Measurements from ENCODE around the gene ZNF346. TPM values are rescaled to one million over a fixed set of nuclear protein-coding genes. Genes with fewer than 3 reads are reported as not detected.

ZNF346 gene
- total and polyA plus RNA-seq, 10 donors, result 5.9 to 36.3 (median 25.6) TPM

- Histone ChIP-seq H3K4me3 (no peak overlapping the region), H3K27me3 (replicated peaks in 1 of 7) (no peaks in the 10 kb centered on the region), H3K9me3 (no peaks in the 10 kb centered on the region), H3K27ac (no peak overlapping the region), H3K4me1 (peaks cover 0 to 29% (median 14%) of the 10 kb centered on the region in 6 donors), H3K36me3 (no peaks in the 10 kb centered on the region)
- intact Hi-C loops (cut with DNase I; ENCODE audit: low total_unique reads), result no loop called here
- WGBS, 5 donors, result 83 to 97% (median 85%) methylated on average over 1 of the region's 1 CpG
- TF ChIP-seq POLR2AphosphoS5 (IDR thresholded peaks at IDR 0.05) (no peak), CTCF (IDR thresholded peaks at IDR 0.05 in 8 of 11, conservative IDR thresholded peaks at IDR 0.05 in 3 of 11) (no peak), POLR2A (IDR thresholded peaks at IDR 0.05) (no peak)
- DNase-seq, result peak; percentile 7
Observed at GRCh38 chr5:177126771-177127170, 104.3 kb downstream of the ZNF346 start.

GRCh38 chr5:177128551-177128981, 106.1 kb downstream of the ZNF346 start:
- Histone ChIP-seq H3K27me3 (replicated peaks in 1 of 7) (no peaks in the 10 kb centered on the region), H3K27ac (peak overlapping the region in 6 of 8 donors; percentile 16 to 67 (median 54)), H3K4me1 (peaks cover 0 to 39% (median 27%) of the 10 kb centered on the region in 6 donors), H3K9me3 (no peaks in the 10 kb centered on the region), H3K36me3 (no peaks in the 10 kb centered on the region), H3K4me3 (no peak overlapping the region)
- 45 to 62% (median 51%) methylated on average over 4 of the region's 4 CpGs for WGBS, 5 donors
- no peak for TF ChIP-seq POLR2AphosphoS5 (IDR thresholded peaks at IDR 0.05)
- no peak for TF ChIP-seq POLR2A (IDR thresholded peaks at IDR 0.05)
- TF ChIP-seq CTCF (IDR thresholded peaks at IDR 0.05 in 8 of 11, conservative IDR thresholded peaks at IDR 0.05 in 3 of 11), result no peak
- intact Hi-C loops (cut with DNase I; ENCODE audit: low total_unique reads), result no loop called here
- DNase-seq, result peak; percentile 62

GRCh38 chr5:177130211-177131018, 107.9 kb downstream of the ZNF346 start:
- Histone ChIP-seq H3K9me3 (no peaks in the 10 kb centered on the region), H3K27me3 (replicated peaks in 1 of 7) (no peaks in the 10 kb centered on the region), H3K36me3 (peaks cover 0 to 6% (median 2%) of the 10 kb centered on the region in 6 donors), H3K4me3 (no peak overlapping the region), H3K27ac (peak overlapping the region in 2 of 8 donors; percentile 46 to 95), H3K4me1 (peaks cover 8 to 42% (median 37%) of the 10 kb centered on the region in 6 donors)
- TF ChIP-seq POLR2A (IDR thresholded peaks at IDR 0.05) (no peak), POLR2AphosphoS5 (IDR thresholded peaks at IDR 0.05) (no peak), CTCF (IDR thresholded peaks at IDR 0.05 in 8 of 11, conservative IDR thresholded peaks at IDR 0.05 in 3 of 11) (no peak)
- DNase-seq, result peak; percentile 51
- intact Hi-C loops (cut with DNase I; ENCODE audit: low total_unique reads), result no loop called here
- WGBS, 5 donors, result 85 to 93% (median 87%) methylated on average over 5 of the region's 5 CpGs

Other genes with a start within 250 kb of the ZNF346 start
- gene UNC5A, start 212.1 kb upstream of the ZNF346 start, total RNA-seq, result not detected
- under 1 TPM in 2 of 3 donors, not detected in 1; 0.03 to 0.06 TPM for gene UNC5A, start 212.1 kb upstream of the ZNF346 start, polyA plus RNA-seq
- 100 to 1,000 TPM in 6 of 7 donors, 10 to 100 TPM in 1; 72.8 to 369 (median 170) TPM for gene HK3, start 123.3 kb upstream of the ZNF346 start, total RNA-seq
- 100 to 1,000 TPM in 2 of 3 donors, 10 to 100 TPM in 1; 38.8 to 199 (median 151) TPM for gene HK3, start 123.3 kb upstream of the ZNF346 start, polyA plus RNA-seq
- 10 to 100 TPM; 41.4 to 81.8 (median 58.3) TPM for gene UIMC1, start 15.9 kb upstream of the ZNF346 start, total RNA-seq
- 10 to 100 TPM; 34.4 to 41.0 (median 39.6) TPM for gene UIMC1, start 15.9 kb upstream of the ZNF346 start, polyA plus RNA-seq
- gene FGFR4, start 64.2 kb downstream of the ZNF346 start, total RNA-seq, result 10 to 100 TPM; 10.1 to 41.6 (median 28.9) TPM
- gene FGFR4, start 64.2 kb downstream of the ZNF346 start, polyA plus RNA-seq, result 10 to 100 TPM in 2 of 3 donors, 1 to 10 TPM in 1; 5.2 to 23.4 (median 15.4) TPM
- gene NSD1, start 111.1 kb downstream of the ZNF346 start, total RNA-seq, result 100 to 1,000 TPM in 2 of 7 donors, 10 to 100 TPM in 5; 65.0 to 130 (median 79.7) TPM
- 1 to 10 TPM; 4.1 to 9.7 (median 5.0) TPM for gene NSD1, start 111.1 kb downstream of the ZNF346 start, polyA plus RNA-seq

Data from spleen (tissue), 11 donors.